GM12874 (cell line): Measurements from ENCODE around the gene MPZL2.

Source experiments
- CTCF ChIP-seq: IDR thresholded peaks from 2 replicates; pipeline ENCODE4 v1.5.1; 2011; ENCODE audit warnings: low read depth, mild to moderate bottlenecking, control low read depth, low read length, moderate library complexity; ENCODE audit not compliant: insufficient read depth

Gene MPZL2

GRCh38 chr11:118239509-118240205 lies 24.4 kb downstream of the MPZL2 start:
- TF ChIP-seq CTCF = no peak

- no peak for TF ChIP-seq CTCF
Measured at GRCh38 chr11:118238929-118239328, 25.2 kb downstream of the MPZL2 start.

- TF ChIP-seq CTCF = no peak
Measured at GRCh38 chr11:118238421-118238820, 25.7 kb downstream of the MPZL2 start.

GRCh38 chr11:118236170-118236569 lies 27.9 kb downstream of the MPZL2 start:
- no peak for TF ChIP-seq CTCF

- TF ChIP-seq CTCF = no peak
Measured at GRCh38 chr11:118234833-118235232, 29.3 kb downstream of the MPZL2 start.

- TF ChIP-seq CTCF = no peak
Measured at GRCh38 chr11:118233850-118234249, 30.2 kb downstream of the MPZL2 start.

GRCh38 chr11:118233377-118233776 lies 30.7 kb downstream of the MPZL2 start:
- TF ChIP-seq CTCF = no peak
